ENCODE results near the gene SAV1. TPM values are rescaled to one million over a fixed set of nuclear protein-coding genes. Genes with fewer than 3 reads are reported as not detected.
"Not testable (repeated sequence)": the region's sequence is repeated elsewhere in the genome, so short reads cannot be mapped to it uniquely, and the experiment has no call there.

Gene SAV1
- total RNA-seq, 2 experiments from 2014 or later = 6.1 to 6.9 TPM

GRCh38 chr14:50657753-50658152 is 10.4 kb downstream of the SAV1 start:
- Mint-ChIP-seq H3K36me3 (ENCODE audit: low read depth) (no peaks in the 10 kb centered on the region), H3K27ac (no peak overlapping the region), H3K9me3 (no peaks in the 10 kb centered on the region), H3K4me1 (no peaks in the 10 kb centered on the region), H3K27me3 (no peaks in the 10 kb centered on the region), H3K4me3 (no peak overlapping the region)
- DNase-seq = no peak
- CTCF ChIA-PET = no interaction called here
- POLR2A ChIA-PET = no interaction called here

- no peaks in the 10 kb centered on the region for H3K36me3 Mint-ChIP-seq (ENCODE audit: low read depth)
- H3K9me3 Mint-ChIP-seq = no peaks in the 10 kb centered on the region
- no peak for DNase-seq
- POLR2A ChIA-PET = interaction anchor here (0.7 kb wide), 1 partner anchor 1886 kb away, joined by 3 read pairs; no protein-coding TSS in a partner anchor
- H3K27me3 Mint-ChIP-seq = no peaks in the 10 kb centered on the region
- no peak overlapping the region for H3K4me3 Mint-ChIP-seq
- H3K4me1 Mint-ChIP-seq = no peaks in the 10 kb centered on the region
- no peak overlapping the region for H3K27ac Mint-ChIP-seq
- CTCF ChIA-PET = interaction anchor here (0.7 kb wide), 1 partner anchor 58 kb away, joined by 4 read pairs; no protein-coding TSS in a partner anchor
These were observed 11.3 kb downstream of the SAV1 start for GRCh38 chr14:50656776-50657175.

- Mint-ChIP-seq H3K9me3 (no peaks in the 10 kb centered on the region), H3K27me3 (no peaks in the 10 kb centered on the region), H3K4me1 (no peaks in the 10 kb centered on the region), H3K36me3 (ENCODE audit: low read depth) (no peaks in the 10 kb centered on the region), H3K4me3 (no peak overlapping the region), H3K27ac (no peak overlapping the region)
- no peak for DNase-seq
- CTCF ChIA-PET = no interaction called here
- POLR2A ChIA-PET = interaction anchor here (0.6 kb wide), 1 partner anchor 253 kb away, joined by 3 read pairs; the partner anchor contains the start of gene CDKL1
These were observed 18.4 kb downstream of the SAV1 start for GRCh38 chr14:50649691-50650090.

GRCh38 chr14:50647753-50648152 is 20.4 kb downstream of the SAV1 start:
- DNase-seq = no peak
- H3K4me1 Mint-ChIP-seq = no peaks in the 10 kb centered on the region
- H3K27ac Mint-ChIP-seq = no peak overlapping the region
- ChIA-PET POLR2A (no interaction called here), CTCF (no interaction called here)
- no peaks in the 10 kb centered on the region for H3K36me3 Mint-ChIP-seq (ENCODE audit: low read depth)
- no peaks in the 10 kb centered on the region for H3K27me3 Mint-ChIP-seq
- no peaks in the 10 kb centered on the region for H3K9me3 Mint-ChIP-seq
- H3K4me3 Mint-ChIP-seq = no peak overlapping the region

GRCh38 chr14:50647282-50647681 is 20.8 kb downstream of the SAV1 start:
- DNase-seq = no peak
- Mint-ChIP-seq H3K27ac (no peak overlapping the region), H3K9me3 (no peaks in the 10 kb centered on the region), H3K27me3 (no peaks in the 10 kb centered on the region), H3K4me1 (no peaks in the 10 kb centered on the region), H3K4me3 (no peak overlapping the region), H3K36me3 (ENCODE audit: low read depth) (no peaks in the 10 kb centered on the region)
- ChIA-PET CTCF (no interaction called here), POLR2A (no interaction called here)

- no peaks in the 10 kb centered on the region for H3K9me3 Mint-ChIP-seq
- CTCF ChIA-PET = no interaction called here
- H3K36me3 Mint-ChIP-seq (ENCODE audit: low read depth) = no peaks in the 10 kb centered on the region
These were observed 33.0 kb downstream of the SAV1 start for GRCh38 chr14:50635141-50635540.

GRCh38 chr14:50633954-50634353 is 34.2 kb downstream of the SAV1 start:
- no peaks in the 10 kb centered on the region for H3K9me3 Mint-ChIP-seq
- no peaks in the 10 kb centered on the region for H3K27me3 Mint-ChIP-seq
- ChIA-PET POLR2A (no interaction called here), CTCF (no interaction called here)
- no peak overlapping the region for H3K27ac Mint-ChIP-seq
- H3K4me1 Mint-ChIP-seq = no peaks in the 10 kb centered on the region
- DNase-seq = no peak
- H3K36me3 Mint-ChIP-seq (ENCODE audit: low read depth) = no peaks in the 10 kb centered on the region
- H3K4me3 Mint-ChIP-seq = no peak overlapping the region

More at GRCh38 chr14:50635141-50635540, 33.0 kb downstream of the SAV1 start:
- no peak for DNase-seq
- POLR2A ChIA-PET = no interaction called here
- no peak overlapping the region for H3K4me3 Mint-ChIP-seq
- no peak overlapping the region for H3K27ac Mint-ChIP-seq
- no peaks in the 10 kb centered on the region for H3K27me3 Mint-ChIP-seq
- no peaks in the 10 kb centered on the region for H3K4me1 Mint-ChIP-seq

GRCh38 chr14:50631408-50631821 is 36.7 kb downstream of the SAV1 start:
- ChIA-PET POLR2A (no interaction called here), CTCF (interaction anchor here (2.0 kb wide), 1 partner anchor 144 kb away, joined by 6 read pairs; no protein-coding TSS in a partner anchor)
- Mint-ChIP-seq H3K4me1 (no peaks in the 10 kb centered on the region), H3K4me3 (no peak overlapping the region), H3K36me3 (ENCODE audit: low read depth) (no peaks in the 10 kb centered on the region), H3K27ac (no peak overlapping the region), H3K9me3 (no peaks in the 10 kb centered on the region), H3K27me3 (no peaks in the 10 kb centered on the region)
- no peak for DNase-seq

GRCh38 chr14:50624947-50625346 is 43.2 kb downstream of the SAV1 start:
- H3K9me3 Mint-ChIP-seq; H3K27me3 Mint-ChIP-seq; H3K36me3 Mint-ChIP-seq (ENCODE audit: low read depth); H3K4me1 Mint-ChIP-seq; POLR2A ChIA-PET; H3K4me3 Mint-ChIP-seq; DNase-seq; H3K27ac Mint-ChIP-seq: not testable (repeated sequence)
- CTCF ChIA-PET = interaction anchor here (1.0 to 1.4 kb wide), 4 partner anchors 24 to 235 kb away, joined by 3 to 6 read pairs (median 3); no protein-coding TSS in a partner anchor

- DNase-seq = no peak
- Mint-ChIP-seq H3K36me3 (ENCODE audit: low read depth) (no peaks in the 10 kb centered on the region), H3K27ac (no peak overlapping the region), H3K4me3 (no peak overlapping the region), H3K4me1 (peaks cover 2% of the 10 kb centered on the region), H3K27me3 (no peaks in the 10 kb centered on the region), H3K9me3 (no peaks in the 10 kb centered on the region)
- ChIA-PET CTCF (interaction anchor here (1.0 to 1.4 kb wide), 3 partner anchors 24 to 236 kb away, joined by 3 to 6 read pairs (median 3); no protein-coding TSS in a partner anchor), POLR2A (no interaction called here)
These were observed 43.7 kb downstream of the SAV1 start for GRCh38 chr14:50624447-50624846.

GRCh38 chr14:50622978-50623377 is 45.1 kb downstream of the SAV1 start:
- no peaks in the 10 kb centered on the region for H3K27me3 Mint-ChIP-seq
- ChIA-PET CTCF (no interaction called here), POLR2A (interaction anchor here (0.6 kb wide), 1 partner anchor 50 kb away, joined by 3 read pairs; no protein-coding TSS in a partner anchor)
- no peaks in the 10 kb centered on the region for H3K36me3 Mint-ChIP-seq (ENCODE audit: low read depth)
- H3K4me3 Mint-ChIP-seq = no peak overlapping the region
- DNase-seq = no peak
- no peaks in the 10 kb centered on the region for H3K9me3 Mint-ChIP-seq
- H3K27ac Mint-ChIP-seq = no peak overlapping the region
- H3K4me1 Mint-ChIP-seq = peaks cover 2% of the 10 kb centered on the region

- no peaks in the 10 kb centered on the region for H3K9me3 Mint-ChIP-seq
- peaks cover 2% of the 10 kb centered on the region for H3K4me1 Mint-ChIP-seq
- no peaks in the 10 kb centered on the region for H3K27me3 Mint-ChIP-seq
- no peak overlapping the region for H3K4me3 Mint-ChIP-seq
- DNase-seq = no peak
- POLR2A ChIA-PET = no interaction called here
- H3K27ac Mint-ChIP-seq = no peak overlapping the region
- CTCF ChIA-PET = interaction anchor here (0.6 to 3.0 kb wide), 6 partner anchors 13 to 460 kb away, joined by 3 to 18 read pairs (median 10); no protein-coding TSS in a partner anchor
- H3K36me3 Mint-ChIP-seq (ENCODE audit: low read depth) = no peaks in the 10 kb centered on the region
These were observed 47.8 kb downstream of the SAV1 start for GRCh38 chr14:50620341-50620740.

- H3K27me3 Mint-ChIP-seq = no peaks in the 10 kb centered on the region
- H3K36me3 Mint-ChIP-seq (ENCODE audit: low read depth) = no peaks in the 10 kb centered on the region
- no peak overlapping the region for H3K27ac Mint-ChIP-seq
- ChIA-PET POLR2A (no interaction called here), CTCF (interaction anchor here (0.6 to 3.0 kb wide), 10 partner anchors 12 to 459 kb away, joined by 3 to 18 read pairs (median 4); no protein-coding TSS in a partner anchor)
- H3K9me3 Mint-ChIP-seq = no peaks in the 10 kb centered on the region
- H3K4me3 Mint-ChIP-seq = no peak overlapping the region
- DNase-seq = no peak
- H3K4me1 Mint-ChIP-seq = peaks cover 2% of the 10 kb centered on the region
These were observed 48.5 kb downstream of the SAV1 start for GRCh38 chr14:50619569-50620141.

GRCh38 chr14:50616275-50616674 is 51.8 kb downstream of the SAV1 start:
- H3K9me3 Mint-ChIP-seq = no peaks in the 10 kb centered on the region
- no peaks in the 10 kb centered on the region for H3K4me1 Mint-ChIP-seq
- H3K36me3 Mint-ChIP-seq (ENCODE audit: low read depth) = no peaks in the 10 kb centered on the region
- DNase-seq = no peak
- no peak overlapping the region for H3K27ac Mint-ChIP-seq
- CTCF ChIA-PET = interaction anchor here (0.6 to 2.0 kb wide), 5 partner anchors 130 to 244 kb away, joined by 3 to 6 read pairs (median 3); no protein-coding TSS in a partner anchor
- POLR2A ChIA-PET = no interaction called here
- H3K4me3 Mint-ChIP-seq = no peak overlapping the region
- peaks cover 3% of the 10 kb centered on the region for H3K27me3 Mint-ChIP-seq

Data from activated CD4-positive, alpha-beta memory T cell treated with anti-CD3 and anti-CD28 coated beads, Interleukin-2, amount 10 ng/mL, durations not matched to agents 7 days and 5 days (primary cell).